HepG2 (cell line): ENCODE measurements around the gene KCNMA1. TPM values are rescaled to one million over a fixed set of nuclear protein-coding genes. Genes with fewer than 3 reads are reported as not detected.

Experiments
- ATAC-seq: fragments of 200-7000 bp; cut with Tn5 transposase; 3 replicates; pipeline ENCODE4 v1.9.1; 2020; ENCODE audit warnings: mild to moderate bottlenecking, moderate library complexity
- BruUV-seq: library from RNA; stranded (reverse); fragments of 400-500 nt; replicated peaks from 2 replicates; lab custom pipeline; 2021; lab: Mats Ljungman, UMichigan
- CTCF ChIA-PET: fragments of 300-600 bp; formaldehyde crosslinking; extraction: SDS; loops from one replicate; lab custom pipeline; 2021; ENCODE audit warnings: low total read pairs, inconsistent platforms, low intra/inter-chr PET ratio; lab: Yijun Ruan, JAX
- POLR2A ChIA-PET: fragments of 350-600 bp; sonication (Branson Sonifier 250); formaldehyde crosslinking; loops from one replicate; lab custom pipeline; 2020; ENCODE audit warnings: antibody characterized with exemption, inconsistent platforms; lab: Yijun Ruan, JAX
- DNase-seq: peaks from one replicate; pipeline ENCODE4 v3.0.0-alpha.2; 2015; ENCODE audit warnings: low spot score
- FAIRE-seq: peaks from 3 replicates; lab custom pipeline; 2011; peaks lifted over from hg19 to GRCh38; lab: Jason Lieb, UNC
- H2AFZ ChIP-seq: one replicate; pipeline ENCODE4 v1.6.1; 2011; ENCODE audit warnings: low read length, inconsistent platforms
- H3K27ac ChIP-seq: fragments of 300-600 bp; 3 replicates; pipeline ENCODE4 v1.8.0; 2011; ENCODE audit warnings: mixed run types, mild to moderate bottlenecking, mixed read lengths, low read length, inconsistent platforms; ENCODE audit not compliant: insufficient read depth; ENCODE audit errors: extremely low read length
- H3K27me3 ChIP-seq, 2 experiments: fragments of 200-600 bp in 1 of 2; 2 replicates in 1 of 2; 3 replicates in 1 of 2; pipeline versions ENCODE4 v1.6.0 to v1.8.0; 2011; ENCODE audit warnings: low read length in 2 of 2, mild to moderate bottlenecking in 2 of 2, moderate library complexity in 2 of 2, inconsistent platforms in 1 of 2; ENCODE audit not compliant: insufficient read depth in 2 of 2, control insufficient read depth in 1 of 2
- H3K36me3 ChIP-seq, 2 experiments: fragments of 200-600 bp in 1 of 2; replicated peaks in 1 of 2; 2 replicates in 1 of 2; 3 replicates in 1 of 2; pipeline versions ENCODE4 v1.5.1 to v1.8.0; 2011; ENCODE audit warnings: low read length in 2 of 2, inconsistent platforms in 1 of 2; ENCODE audit not compliant: insufficient read depth in 2 of 2, control insufficient read depth in 1 of 2
- H3K4me1 ChIP-seq: 2 replicates; pipeline ENCODE4 v1.5.1; 2012; ENCODE audit warnings: low read length, inconsistent platforms; ENCODE audit not compliant: insufficient read depth
- H3K4me2 ChIP-seq: 2 replicates; pipeline ENCODE4 v1.6.0; 2011; ENCODE audit warnings: low read depth, low read length, inconsistent platforms
- H3K4me3 ChIP-seq, 3 experiments: fragments of 200-600 bp in 1 of 3; sonication (generic), shearing (Covaris generic) in 1 of 3; replicated peaks in 1 of 3; 2 replicates each; pipeline ENCODE4 v1.5.1; 2011 to 2016; ENCODE audit warnings: low read length in 3 of 3, inconsistent platforms in 2 of 3, low read depth in 2 of 3, mild to moderate bottlenecking in 2 of 3, control low read depth in 1 of 3, mixed read lengths in 1 of 3; ENCODE audit not compliant: insufficient read depth in 1 of 3
- H3K79me2 ChIP-seq: one replicate; pipeline ENCODE4 v1.6.1; 2011; ENCODE audit warnings: low read length, inconsistent platforms; ENCODE audit not compliant: insufficient read depth
- H3K9ac ChIP-seq: 2 replicates; pipeline ENCODE4 v1.6.0; 2011; ENCODE audit warnings: mild to moderate bottlenecking, low read depth, low read length, inconsistent platforms; ENCODE audit not compliant: insufficient read depth
- H3K9me3 ChIP-seq: 2 replicates; pipeline ENCODE4 v1.5.1; 2012; ENCODE audit warnings: mild to moderate bottlenecking, low read length
- H4K20me1 ChIP-seq: 2 replicates; pipeline ENCODE4 v1.6.0; 2011; ENCODE audit warnings: inconsistent platforms, mild to moderate bottlenecking, low read length, moderate library complexity; ENCODE audit not compliant: insufficient read depth
- ATF5 ChIP-seq: sonication (generic); formaldehyde crosslinking; IDR thresholded peaks from 2 replicates; pipeline ENCODE4 v1.4.0; 2020; ENCODE audit warnings: mild to moderate bottlenecking, low read depth, missing genetic modification reagents
- CREB1 ChIP-seq, 2 experiments: fragments of 450-650 bp in 1 of 2; IDR thresholded peaks; 2 replicates each; pipeline ENCODE4 v1.6.1; 2016 to 2017; ENCODE audit warnings: control low read depth in 1 of 2, mild to moderate bottlenecking in 1 of 2, missing compliant biosample characterization in 1 of 2, missing genetic modification characterization in 1 of 2
- CSRNP1 ChIP-seq: sonication (generic); formaldehyde crosslinking; IDR thresholded peaks from 2 replicates; pipeline ENCODE4 v1.8.1; 2023; ENCODE audit warnings: mild to moderate bottlenecking, missing genetic modification reagents
- NAIF1 ChIP-seq: sonication (generic); formaldehyde crosslinking; IDR thresholded peaks from 2 replicates; pipeline ENCODE4 v1.5.0; 2020; ENCODE audit warnings: mild to moderate bottlenecking, missing genetic modification reagents, borderline replicate concordance
- RAD51 ChIP-seq: fragments of 450-650 bp; IDR thresholded peaks from 2 replicates; pipeline ENCODE4 v1.6.1; 2016; ENCODE audit warnings: borderline replicate concordance
- SALL1 ChIP-seq: sonication (generic); formaldehyde crosslinking; IDR thresholded peaks from 2 replicates; pipeline ENCODE4 v1.8.0; 2022; ENCODE audit warnings: mild to moderate bottlenecking, missing genetic modification reagents
- TEAD2 ChIP-seq: sonication (generic); formaldehyde crosslinking; IDR thresholded peaks from 2 replicates; pipeline ENCODE4 v1.9.0; 2021; ENCODE audit warnings: missing genetic modification reagents
- ZNF224 ChIP-seq: sonication (generic); formaldehyde crosslinking; IDR thresholded peaks from 2 replicates; pipeline ENCODE4 v1.5.0; 2020; ENCODE audit warnings: mild to moderate bottlenecking, missing genetic modification reagents
- ZNF44 ChIP-seq: sonication (generic); formaldehyde crosslinking; IDR thresholded peaks from 2 replicates; pipeline ENCODE4 v1.5.1; 2020; ENCODE audit warnings: mild to moderate bottlenecking, missing genetic modification reagents
- ZNF446 ChIP-seq: sonication (generic); formaldehyde crosslinking; IDR thresholded peaks from 2 replicates; pipeline ENCODE4 v1.5.0; 2020; ENCODE audit warnings: mild to moderate bottlenecking, missing genetic modification reagents
- ZNF740 ChIP-seq: sonication (generic); formaldehyde crosslinking; IDR thresholded peaks from 2 replicates; pipeline ENCODE4 v1.4.0; 2020; ENCODE audit warnings: missing genetic modification reagents
- ZUFSP ChIP-seq: sonication (generic); formaldehyde crosslinking; IDR thresholded peaks from 2 replicates; pipeline ENCODE4 v1.9.0; 2021; ENCODE audit warnings: missing genetic modification reagents, mild to moderate bottlenecking, borderline replicate concordance
- WGBS: methylation state at CpG from one replicate; pipeline ENCODE4 v1.1.6; 2017; ENCODE audit warnings: low lambda C conversion rate; 5-methylcytosine and 5-hydroxymethylcytosine counted together
- in situ Hi-C: cut with HindIII; loops from 2 replicates; pipeline ENCODE4 v1.10.0; 2017; ENCODE audit warnings: low pct_unique_long_range_greater_than_20kb; ENCODE audit not compliant: extremely low pct_ligation_motif_present
- intact Hi-C: fragments of 100-400 bp; cut with micrococcal nuclease; formaldehyde crosslinking; loops from one replicate; pipeline ENCODE4 v1.10.0; 2022; ENCODE audit not compliant: unreplicated experiment
- polyA plus RNA-seq, 8 experiments: library from polyadenylated mRNA; depleted of rRNA in 3 of 8; stranded (reverse) in 7 of 8; unstranded in 1 of 8; fragments of >200 nt; fragmentation: Illumina TruSeq in 4 of 8; extraction: Trizol in 4 of 8; gene quantifications; 2 replicates each; pipeline versions ENCODE4 v1.2.1 to v1.2.3, GENCODE V29; 2011 to 2016; ENCODE audit warnings: low read depth in 4 of 8, missing spikeins in 1 of 8, mixed read lengths in 1 of 8; ENCODE audit not compliant: insufficient read depth in 1 of 8
- total RNA-seq, 5 experiments: library from RNA; depleted of rRNA; stranded (reverse); fragments of >200 nt; fragmentation: Illumina TruSeq; extraction: Trizol; gene quantifications; 2 replicates each; pipeline ENCODE4 v1.2.3, GENCODE V29; 2016; ENCODE audit warnings: low read depth in 1 of 5

Gene KCNMA1
- total and polyA plus RNA-seq, 2 of the 13 experiments (the other 11 are each of a cell fraction or from before 2014, with no cell fraction given), result 0.02 TPM; not detected in 1

GRCh38 chr10:76976142-76976541 is 661.5 kb downstream of the KCNMA1 start:
- no peak overlapping the region for H2AFZ ChIP-seq
- H3K4me2 ChIP-seq, result no peak overlapping the region
- peaks cover 2 to 46% of the 10 kb centered on the region in 2 experiments; a peak in 3 of 5 replicates for H3K27me3 ChIP-seq
- ChIA-PET CTCF (no interaction called here), POLR2A (no interaction called here)
- ATAC-seq (no peak), FAIRE-seq (no peak), DNase-seq (no peak)
- 17% methylated on average over 1 of the region's 1 CpG for WGBS
- no peaks in the 10 kb centered on the region for H4K20me1 ChIP-seq
- H3K79me2 ChIP-seq, result no peaks in the 10 kb centered on the region
- H3K9ac ChIP-seq, result no peak overlapping the region
- no peak overlapping the region for H3K4me3 ChIP-seq
- H3K27ac ChIP-seq, result no peak overlapping the region
- intact Hi-C loops (no loop called here), in situ Hi-C loops (no loop called here)
- no peaks in the 10 kb centered on the region for H3K4me1 ChIP-seq
- H3K36me3 ChIP-seq, result no peaks in the 10 kb centered on the region
- no TSS peak for BruUV-seq
- H3K9me3 ChIP-seq, result no peaks in the 10 kb centered on the region
- TF ChIP-seq ZNF44 (CRISPR knock-in tag) (no peak), ZUFSP (no peak), ZNF446 (CRISPR knock-in tag) (no peak), ZNF740 (CRISPR knock-in tag) (no peak), ZNF224 (CRISPR knock-in tag) (no peak), NAIF1 (no peak), ATF5 (CRISPR knock-in tag) (no peak), RAD51 (no peak), CSRNP1 (CRISPR knock-in tag) (no peak), SALL1 (CRISPR knock-in tag) (no peak), CREB1 (IDR thresholded peaks at IDR 0.05) (no peak), CREB1 (CRISPR knock-in tag; IDR thresholded peaks at IDR 0.05) (no peak), TEAD2 (no peak)
